Neuronal stem cell (in vitro differentiated cells): ENCODE measurements around the gene ARHGAP28.

ENCODE experiments used
- DNase-seq: peaks from one replicate; pipeline ENCODE4 v3.0.0-alpha.2; 2013; ENCODE audit warnings: low spot score
- H2AFZ ChIP-seq: one replicate; pipeline ENCODE4 v1.6.1; 2013; ENCODE audit warnings: mild to moderate bottlenecking, low read length, inconsistent platforms
- H2AK5ac ChIP-seq: 2 replicates; pipeline ENCODE4 v1.6.1; 2013; ENCODE audit warnings: low read depth, mild to moderate bottlenecking, inconsistent platforms, low read length, moderate library complexity, mixed read lengths
- H2BK120ac ChIP-seq: 2 replicates; pipeline ENCODE4 v1.6.1; 2013; ENCODE audit warnings: low read depth, mild to moderate bottlenecking, inconsistent platforms, low read length, moderate library complexity, mixed read lengths
- H2BK12ac ChIP-seq: one replicate; pipeline ENCODE4 v1.6.1; 2013; ENCODE audit warnings: low read length, inconsistent platforms
- H2BK15ac ChIP-seq: 2 replicates; pipeline ENCODE4 v1.6.1; 2013; ENCODE audit warnings: mild to moderate bottlenecking, low read length, inconsistent platforms, mixed read lengths
- H2BK5ac ChIP-seq: one replicate; pipeline ENCODE4 v1.6.1; 2013; ENCODE audit warnings: inconsistent platforms, mild to moderate bottlenecking, low read length, moderate library complexity
- H3K14ac ChIP-seq: one replicate; pipeline ENCODE4 v1.6.1; 2013; ENCODE audit warnings: low read length, inconsistent platforms
- H3K18ac ChIP-seq: 2 replicates; pipeline ENCODE4 v1.6.1; 2013; ENCODE audit warnings: low read length, inconsistent platforms
- H3K23ac ChIP-seq: 2 replicates; pipeline ENCODE4 v1.6.1; 2013; ENCODE audit warnings: low read depth, mild to moderate bottlenecking, mixed read lengths, low read length, inconsistent platforms; ENCODE audit not compliant: poor library complexity
- H3K27ac ChIP-seq: replicated peaks from 3 replicates; pipeline ENCODE4 v1.5.1; 2013; ENCODE audit warnings: low read length, inconsistent platforms
- H3K27me3 ChIP-seq, 3 experiments: 2 replicates each; pipeline ENCODE4 v1.6.1; 2013; ENCODE audit warnings: low read length in 3 of 3, mild to moderate bottlenecking in 2 of 3, inconsistent platforms in 1 of 3, low read depth in 1 of 3, mixed read lengths in 1 of 3, moderate library complexity in 1 of 3; ENCODE audit not compliant: control insufficient read depth in 3 of 3, insufficient read depth in 3 of 3
- H3K36me3 ChIP-seq, 2 donors: replicated peaks in 1 of 2; 2 replicates each; pipeline ENCODE4 v1.6.1; 2013; ENCODE audit warnings: low read length in 2 of 2; ENCODE audit not compliant: control insufficient read depth in 2 of 2, insufficient read depth in 2 of 2
- H3K4ac ChIP-seq: 2 replicates; pipeline ENCODE4 v1.6.1; 2013; ENCODE audit warnings: inconsistent platforms, mild to moderate bottlenecking, low read length, moderate library complexity
- H3K4me1 ChIP-seq, 2 donors: 1 replicate in 1 of 2; 2 replicates in 1 of 2; pipeline ENCODE4 v1.6.1; 2013; ENCODE audit warnings: low read length in 2 of 2, low read depth in 1 of 2; ENCODE audit not compliant: control insufficient read depth in 2 of 2, insufficient read depth in 1 of 2
- H3K4me2 ChIP-seq: one replicate; pipeline ENCODE4 v1.6.1; 2013; ENCODE audit warnings: mild to moderate bottlenecking, low read length, inconsistent platforms; ENCODE audit not compliant: insufficient read depth, poor library complexity, severe bottlenecking
- H3K4me3 ChIP-seq, 2 donors: 2 replicates each; pipeline ENCODE4 v1.5.1; 2013; ENCODE audit warnings: low read length in 2 of 2, mild to moderate bottlenecking in 2 of 2, inconsistent platforms in 1 of 2, moderate library complexity in 1 of 2
- H3K79me1 ChIP-seq: one replicate; pipeline ENCODE4 v1.6.1; 2013; ENCODE audit warnings: low read depth, mild to moderate bottlenecking, inconsistent platforms, low read length, moderate library complexity
- H3K9ac ChIP-seq: one replicate; pipeline ENCODE4 v1.6.1; 2013; ENCODE audit warnings: mild to moderate bottlenecking, low read depth, low read length, inconsistent platforms; ENCODE audit not compliant: poor library complexity
- H3K9me3 ChIP-seq, 2 donors: replicated peaks in 1 of 2; 2 replicates each; pipeline versions ENCODE3 to v1.6.1; 2013; ENCODE audit warnings: low read length in 2 of 2, mild to moderate bottlenecking in 2 of 2, inconsistent platforms in 1 of 2, low read depth in 1 of 2, mixed read lengths in 1 of 2, moderate library complexity in 1 of 2; ENCODE audit not compliant: control insufficient read depth in 2 of 2, insufficient read depth in 1 of 2
- H4K8ac ChIP-seq: one replicate; pipeline ENCODE4 v1.6.1; 2013; ENCODE audit warnings: low read depth, mild to moderate bottlenecking, inconsistent platforms, low read length, moderate library complexity
- H4K91ac ChIP-seq: one replicate; pipeline ENCODE4 v1.6.1; 2013; ENCODE audit warnings: low read length, low read depth, mild to moderate bottlenecking, inconsistent platforms; ENCODE audit not compliant: poor library complexity
- WGBS, 2 donors: extraction: QIAGEN DNeasy Blood & Tissue Kit; methylation state at CpG; one replicate each; pipeline ENCODE4 v1.1.7; 2013; ENCODE audit warnings: missing lambda C conversion rate in 2 of 2, mixed read lengths in 1 of 2; ENCODE audit not compliant: insufficient read length in 2 of 2, insufficient replicate concordance in 1 of 2; ENCODE audit errors: extremely low coverage in 2 of 2; 5-methylcytosine and 5-hydroxymethylcytosine counted together

The ARHGAP28 gene

GRCh38 chr18:6854811-6855210 lies 125.3 kb downstream of the ARHGAP28 start:
- H2BK12ac ChIP-seq, result no peak overlapping the region
- peak overlapping the region; percentile 56 for H3K14ac ChIP-seq
- peaks cover 5% of the 10 kb centered on the region in 2 donors for H3K36me3 ChIP-seq
- no peak for DNase-seq
- H3K4me3 ChIP-seq, result no peak overlapping the region
- H2BK15ac ChIP-seq, result no peak overlapping the region
- no CpG with 5 or more reads among the region's 7 CpGs for WGBS, 2 donors
- no peak overlapping the region for H3K27ac ChIP-seq
- H3K9ac ChIP-seq, result no peak overlapping the region
- H4K8ac ChIP-seq, result peak overlapping the region; percentile 43
- H2AK5ac ChIP-seq, result no peak overlapping the region
- no peak overlapping the region for H3K4me2 ChIP-seq
- peak overlapping the region; percentile 39 for H2BK5ac ChIP-seq
- no peak overlapping the region for H2BK120ac ChIP-seq
- H3K4me1 ChIP-seq, result no peaks in the 10 kb centered on the region
- no peaks in the 10 kb centered on the region for H3K27me3 ChIP-seq
- peak overlapping the region; percentile 43 for H3K23ac ChIP-seq
- peaks cover 18 to 30% of the 10 kb centered on the region in 2 donors for H3K9me3 ChIP-seq
- no peak overlapping the region for H2AFZ ChIP-seq
- H4K91ac ChIP-seq, result no peak overlapping the region
- peak overlapping the region; percentile 37 for H3K4ac ChIP-seq
- H3K18ac ChIP-seq, result no peak overlapping the region
- H3K79me1 ChIP-seq, result peaks cover 2% of the 10 kb centered on the region

- Histone ChIP-seq H3K9me3 (peaks cover 18 to 30% of the 10 kb centered on the region in 2 donors), H3K79me1 (peaks cover 2% of the 10 kb centered on the region), H3K18ac (peak overlapping the region; percentile 52), H2BK120ac (no peak overlapping the region), H2AFZ (no peak overlapping the region), H3K27me3 (no peaks in the 10 kb centered on the region), H3K4me2 (no peak overlapping the region), H3K9ac (no peak overlapping the region), H2BK12ac (peak overlapping the region; percentile 88), H3K23ac (peak overlapping the region; percentile 94), H3K4me1 (no peaks in the 10 kb centered on the region), H2AK5ac (peak overlapping the region; percentile 36), H2BK15ac (no peak overlapping the region), H3K14ac (peak overlapping the region; percentile 97), H3K4ac (no peak overlapping the region), H4K8ac (no peak overlapping the region), H3K4me3 (peak overlapping the region in 1 of 2 donors; percentile 62), H3K36me3 (peaks cover 5% of the 10 kb centered on the region in 2 donors), H3K27ac (no peak overlapping the region), H2BK5ac (peak overlapping the region; percentile 29), H4K91ac (no peak overlapping the region)
- no CpG with 5 or more reads among the region's 12 CpGs for WGBS, 2 donors
- DNase-seq, result no peak
Measured at GRCh38 chr18:6855767-6856166, 126.3 kb downstream of the ARHGAP28 start.

DNA sequence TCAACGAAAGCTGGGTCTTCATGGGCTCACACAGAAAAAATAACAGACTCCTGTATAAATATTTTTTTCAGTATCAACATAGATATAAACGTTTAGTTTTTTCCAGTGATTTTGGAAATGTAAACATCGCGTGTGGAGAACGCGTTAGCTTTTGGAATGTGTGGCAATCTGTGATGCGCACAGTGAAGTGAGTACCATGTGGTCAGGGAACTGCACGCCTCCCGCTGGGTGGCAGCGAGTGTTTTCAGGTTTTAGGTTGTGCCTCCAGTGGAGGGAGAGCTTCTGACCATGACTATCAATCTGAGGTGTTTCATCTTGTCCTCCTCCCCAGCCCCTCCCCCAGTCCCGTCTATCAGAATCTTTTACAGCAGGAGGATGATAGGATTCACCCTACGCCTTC lies 127.8 kb downstream of the ARHGAP28 start:
- no peak overlapping the region for H2BK15ac ChIP-seq
- no peak overlapping the region for H4K8ac ChIP-seq
- no peak overlapping the region for H3K18ac ChIP-seq
- H3K4me1 ChIP-seq, result no peaks in the 10 kb centered on the region
- whole genome bisulfite sequencing, 2 donors, result no CpG with 5 or more reads among the region's 12 CpGs
- no peak overlapping the region for H2AK5ac ChIP-seq
- H3K4ac ChIP-seq, result no peak overlapping the region
- H4K91ac ChIP-seq, result no peak overlapping the region
- H3K27ac ChIP-seq, result no peak overlapping the region
- no peak overlapping the region for H3K14ac ChIP-seq
- no peak overlapping the region for H2BK12ac ChIP-seq
- no peak overlapping the region for H3K4me2 ChIP-seq
- no peak overlapping the region for H2BK5ac ChIP-seq
- no peak overlapping the region for H2AFZ ChIP-seq
- H3K9ac ChIP-seq, result no peak overlapping the region
- no peak overlapping the region for H3K23ac ChIP-seq
- H3K9me3 ChIP-seq, result peaks cover 14 to 19% of the 10 kb centered on the region in 2 donors
- no peak overlapping the region for H3K4me3 ChIP-seq
- H2BK120ac ChIP-seq, result no peak overlapping the region
- no peaks in the 10 kb centered on the region for H3K79me1 ChIP-seq
- no peak for DNase-seq
- no peaks in the 10 kb centered on the region for H3K27me3 ChIP-seq
- H3K36me3 ChIP-seq, result peaks cover 2 to 5% of the 10 kb centered on the region in 2 donors

- WGBS, 2 donors, result no CpG with 5 or more reads among the region's 4 CpGs
Measured at GRCh38 chr18:6859676-6860422, 130.3 kb downstream of the ARHGAP28 start.

More at GRCh38 chr18:6859676-6860422, 130.3 kb downstream of the ARHGAP28 start:
- Histone ChIP-seq H3K4me2 (no peak overlapping the region), H3K14ac (no peak overlapping the region), H2AK5ac (no peak overlapping the region), H3K4me1 (no peaks in the 10 kb centered on the region), H2BK12ac (no peak overlapping the region), H3K27ac (no peak overlapping the region), H4K8ac (no peak overlapping the region), H3K36me3 (no peaks in the 10 kb centered on the region), H3K27me3 (no peaks in the 10 kb centered on the region), H3K4ac (no peak overlapping the region), H2BK120ac (no peak overlapping the region), H3K18ac (no peak overlapping the region), H3K9me3 (peaks cover 5 to 9% of the 10 kb centered on the region in 2 donors), H3K9ac (no peak overlapping the region), H2BK15ac (no peak overlapping the region), H3K23ac (no peak overlapping the region), H2BK5ac (no peak overlapping the region), H2AFZ (no peak overlapping the region), H3K4me3 (no peak overlapping the region), H3K79me1 (no peaks in the 10 kb centered on the region), H4K91ac (no peak overlapping the region)
- no peak for DNase-seq
